GM21390 (cell line): Measurements from ENCODE around the gene ASTL.

Experiments used
- ATAC-seq: cut with Tn5 transposase; IDR thresholded peaks from one replicate; pipeline ENCODE4 v1.9.1; 2021; ENCODE audit not compliant: unreplicated experiment

The ASTL gene

DNA sequence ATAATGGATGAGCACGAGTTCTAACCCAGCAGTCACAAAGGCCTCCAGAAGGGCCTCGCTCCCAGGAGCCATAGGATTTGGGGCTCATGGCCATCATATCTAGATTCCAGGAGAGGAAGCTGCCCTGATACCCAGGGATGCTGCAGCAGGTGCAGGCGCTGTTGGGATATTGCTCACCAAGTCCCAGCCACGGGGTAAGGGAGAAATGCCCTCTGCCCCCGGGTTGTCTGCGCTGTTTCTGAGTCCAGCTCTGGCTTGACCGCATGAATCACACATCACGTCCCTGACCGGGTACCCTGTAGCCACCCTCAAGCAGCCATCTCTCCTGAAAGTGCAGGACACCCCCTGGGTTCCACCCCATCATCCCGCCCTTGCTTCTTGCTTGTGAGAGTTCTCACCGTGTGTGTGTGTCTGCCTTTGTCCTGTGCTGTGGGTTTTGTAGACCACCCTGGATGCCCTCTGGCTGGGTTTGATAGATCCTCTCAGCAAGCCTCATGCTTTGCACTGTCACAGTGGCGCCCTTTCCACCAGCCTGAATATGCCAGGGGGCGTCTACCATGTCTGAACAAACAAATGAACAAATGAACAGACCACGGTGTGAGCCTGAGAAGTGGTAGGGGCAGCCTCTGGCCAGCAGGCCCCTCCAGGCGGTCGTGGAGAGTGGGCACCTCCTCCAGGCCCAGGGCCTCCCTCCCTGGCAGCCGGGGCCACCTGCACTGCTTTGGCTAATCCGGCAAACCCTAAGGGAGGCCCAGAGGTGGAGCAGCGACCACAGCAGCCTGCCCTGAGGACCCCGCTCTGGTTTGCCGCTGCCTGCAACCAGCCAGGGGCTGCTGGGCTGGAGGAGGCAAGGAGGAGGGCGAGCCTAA is 54.1 kb downstream of the ASTL start:
- ATAC-seq: no peak

DNA sequence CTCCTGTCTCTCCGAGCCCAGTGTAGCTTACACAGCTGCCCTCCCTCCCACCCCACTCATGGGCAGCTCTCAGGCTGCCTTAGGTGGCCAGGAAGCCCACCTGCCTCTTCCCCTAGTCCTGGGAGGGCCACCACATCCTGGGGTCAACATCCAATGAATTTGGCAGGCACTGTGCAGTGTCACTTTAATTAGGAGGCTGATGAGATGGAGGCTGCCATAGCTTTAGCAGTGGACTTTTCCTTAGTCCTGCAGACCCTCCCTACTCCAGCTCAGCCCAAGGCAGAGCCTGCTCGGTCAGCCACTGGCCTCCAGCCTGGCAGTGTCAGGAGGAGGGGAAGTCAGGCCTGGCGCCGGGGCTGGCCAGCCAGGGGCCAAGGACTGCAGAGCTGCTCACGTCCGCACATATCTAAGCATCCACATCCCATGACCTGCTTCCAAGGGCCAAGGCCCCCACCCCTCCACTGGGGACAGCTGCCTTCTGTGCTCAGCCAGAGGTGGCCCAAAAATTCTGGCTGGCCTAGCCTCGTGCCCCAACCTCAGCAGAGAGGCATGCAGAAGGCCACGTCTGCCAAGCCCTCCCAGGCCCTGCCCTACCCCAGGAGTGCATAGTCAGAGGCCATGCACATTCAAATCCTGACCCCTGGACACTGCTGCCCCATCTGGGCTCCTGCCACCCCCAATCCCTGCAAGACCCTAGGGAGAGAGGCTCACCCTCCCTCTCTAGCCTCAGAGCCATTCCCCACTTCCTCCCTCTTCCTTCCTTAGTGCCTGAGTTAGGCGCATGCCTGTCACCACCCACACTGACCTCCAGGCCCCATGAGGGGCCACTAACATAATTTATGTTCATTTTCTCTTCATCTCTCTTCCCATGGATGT is 55.0 kb downstream of the ASTL start:
- ATAC-seq: no peak

DNA sequence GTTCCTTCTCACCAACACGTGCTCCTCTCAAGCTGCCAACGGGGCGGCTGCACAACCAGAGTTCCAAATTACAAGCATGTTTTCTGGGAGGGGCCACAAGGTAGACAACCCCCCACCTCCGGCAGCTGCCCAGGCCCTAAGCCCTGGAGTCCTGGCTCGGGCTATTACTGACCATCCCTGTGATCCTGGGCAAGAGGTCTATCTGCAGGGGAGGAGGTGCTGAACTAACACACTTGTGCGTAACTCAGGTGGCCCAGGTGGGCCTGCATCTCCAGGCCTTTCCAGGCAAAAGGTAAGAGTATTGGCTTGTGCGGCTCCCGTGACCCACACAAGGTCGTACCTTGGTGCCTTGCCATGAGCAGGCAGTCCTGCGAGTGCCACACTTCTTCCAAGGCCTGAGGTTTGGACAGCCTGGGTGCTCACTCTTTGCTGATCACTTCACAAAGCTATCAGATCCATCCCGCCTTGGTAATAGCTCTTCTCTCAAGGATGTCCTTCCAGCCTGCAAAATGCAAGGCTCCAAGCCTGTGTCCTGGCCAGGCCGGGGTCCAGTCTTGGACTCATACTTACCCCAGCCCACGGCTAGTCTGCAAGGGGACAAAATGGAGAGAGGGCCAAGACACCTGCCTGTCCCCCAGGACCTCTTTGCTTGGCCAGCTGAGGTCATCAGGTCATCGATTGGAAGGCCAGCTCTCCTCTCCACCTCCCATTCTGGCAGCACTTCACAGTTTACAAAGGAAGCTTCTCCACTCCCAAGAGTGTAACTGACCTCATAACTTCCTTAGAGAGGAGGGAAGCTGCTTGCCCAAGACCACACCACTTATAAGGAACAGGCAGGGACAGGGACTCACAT is 55.9 kb downstream of the ASTL start:
- ATAC-seq: no peak

DNA sequence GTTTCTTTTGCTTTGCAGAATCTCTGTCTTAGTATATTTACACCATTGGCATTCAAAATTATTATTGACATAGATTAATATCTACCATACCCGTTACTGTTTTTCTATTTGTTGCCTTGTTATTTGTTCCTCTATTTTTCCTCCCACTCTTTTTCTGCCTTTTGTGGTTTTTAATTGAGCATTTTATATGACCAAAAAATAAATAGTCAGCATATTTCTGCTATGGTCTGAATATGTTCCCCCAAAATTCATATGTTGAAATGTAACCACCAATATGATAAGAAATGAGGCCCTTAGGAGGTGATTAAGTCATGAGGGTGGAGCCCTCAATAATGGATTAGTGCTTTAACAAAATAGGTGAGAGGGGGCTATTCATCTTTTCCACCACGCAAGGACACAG is 57.3 kb downstream of the ASTL start:
- no peak for ATAC-seq

DNA sequence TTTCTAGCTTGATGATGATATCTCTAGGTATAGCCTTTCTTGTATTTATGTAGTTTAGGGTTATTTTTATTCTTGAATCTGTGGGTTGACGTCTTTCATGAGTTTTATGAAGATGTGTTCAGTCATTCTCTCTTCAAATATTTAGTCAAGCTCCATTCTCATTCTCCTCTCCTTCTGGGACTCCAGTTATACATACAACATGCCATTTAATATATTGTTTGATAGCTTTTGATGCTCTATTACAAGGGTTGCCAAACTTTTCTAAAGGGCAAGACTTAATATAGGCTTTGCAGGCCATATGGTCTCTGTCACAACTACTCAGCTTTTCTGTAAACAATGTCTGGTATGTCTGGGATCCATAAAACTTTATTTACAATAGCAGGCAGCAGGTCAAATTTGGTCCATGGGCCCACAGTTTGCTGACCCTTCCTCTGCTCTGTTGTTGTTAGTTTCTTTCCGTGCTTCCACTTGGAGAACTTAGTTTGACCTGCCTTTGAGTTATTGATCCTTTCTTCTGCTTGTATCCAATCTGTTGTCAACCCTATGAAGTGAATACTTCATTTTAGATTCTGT is 63.0 kb downstream of the ASTL start:
- ATAC-seq: no peak

DNA sequence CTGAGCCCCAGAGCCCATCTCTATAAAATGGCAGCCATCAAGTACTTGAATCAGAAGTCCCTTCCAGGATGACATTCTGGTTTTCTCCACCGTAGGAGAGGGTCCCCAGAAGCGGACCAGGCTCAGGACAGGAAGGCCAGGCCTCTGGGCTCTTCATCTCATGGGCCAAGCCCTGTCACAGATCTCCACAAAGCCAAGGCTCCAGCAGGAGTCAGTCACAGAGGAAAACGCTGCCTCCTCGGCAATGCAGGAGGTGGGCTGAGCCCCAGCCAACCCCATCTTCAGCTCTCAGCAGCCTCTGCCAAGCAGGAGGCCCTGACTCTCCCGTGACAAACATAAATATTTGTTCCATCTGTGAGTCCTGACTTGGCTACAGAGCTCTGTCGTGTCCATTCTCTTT is 64.1 kb downstream of the ASTL start:
- ATAC-seq: no peak

DNA sequence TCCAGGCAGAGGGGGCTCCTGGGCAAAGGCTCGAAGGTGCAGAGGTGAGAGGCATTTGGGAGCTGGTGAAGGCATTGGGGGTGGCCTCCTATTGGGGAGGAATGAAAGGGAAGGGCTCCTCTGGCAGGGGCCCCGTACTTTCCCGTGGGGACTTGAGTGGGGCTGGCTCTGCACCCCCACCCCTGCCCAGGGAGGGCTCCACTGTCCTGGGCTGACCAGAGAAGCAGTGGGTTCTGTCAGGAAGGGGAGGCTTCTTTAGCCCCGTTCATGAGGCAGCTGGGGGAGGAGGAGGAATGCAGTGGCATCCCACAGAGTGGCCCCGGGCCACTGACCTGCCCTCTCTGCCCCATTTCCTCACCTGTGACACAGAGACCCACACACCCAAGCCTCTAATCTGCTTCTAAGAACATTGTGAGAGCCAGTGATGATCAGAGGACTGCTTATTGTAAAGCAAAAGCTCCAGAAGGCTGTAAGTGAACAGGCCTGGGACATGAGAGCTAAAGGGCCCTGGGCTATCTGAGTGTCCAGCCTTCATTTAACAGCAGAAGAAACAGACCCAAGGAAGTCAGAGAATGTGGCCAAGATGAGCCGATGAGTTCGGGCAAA is 65.0 kb downstream of the ASTL start:
- ATAC-seq: no peak
